Measurements from ENCODE around the gene ZNF496.

DNA sequence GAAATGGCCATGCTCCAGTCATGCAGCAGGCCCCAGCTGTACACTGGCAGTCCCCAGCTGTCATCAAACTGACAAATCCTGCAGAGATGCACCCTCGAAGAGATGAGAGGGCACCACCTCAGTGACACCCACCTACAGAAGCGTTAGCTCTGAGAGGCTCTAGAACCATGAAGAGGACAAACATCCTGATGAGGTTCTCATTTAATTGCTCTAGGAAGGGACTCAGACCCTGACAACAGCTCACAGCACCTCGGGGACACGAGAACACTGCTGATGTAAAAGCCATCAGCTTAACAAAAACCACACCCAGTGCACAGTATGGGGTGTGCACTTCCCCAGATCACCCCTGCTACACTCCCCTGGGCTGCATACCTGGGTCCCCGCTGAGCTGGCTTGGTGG, 3.4 kb downstream of the ZNF496 start:
- no peak for TF ChIP-seq POLR2A (IDR thresholded peaks at IDR 0.05; ENCODE audit: low read depth)
- TF ChIP-seq, protein P1, sequence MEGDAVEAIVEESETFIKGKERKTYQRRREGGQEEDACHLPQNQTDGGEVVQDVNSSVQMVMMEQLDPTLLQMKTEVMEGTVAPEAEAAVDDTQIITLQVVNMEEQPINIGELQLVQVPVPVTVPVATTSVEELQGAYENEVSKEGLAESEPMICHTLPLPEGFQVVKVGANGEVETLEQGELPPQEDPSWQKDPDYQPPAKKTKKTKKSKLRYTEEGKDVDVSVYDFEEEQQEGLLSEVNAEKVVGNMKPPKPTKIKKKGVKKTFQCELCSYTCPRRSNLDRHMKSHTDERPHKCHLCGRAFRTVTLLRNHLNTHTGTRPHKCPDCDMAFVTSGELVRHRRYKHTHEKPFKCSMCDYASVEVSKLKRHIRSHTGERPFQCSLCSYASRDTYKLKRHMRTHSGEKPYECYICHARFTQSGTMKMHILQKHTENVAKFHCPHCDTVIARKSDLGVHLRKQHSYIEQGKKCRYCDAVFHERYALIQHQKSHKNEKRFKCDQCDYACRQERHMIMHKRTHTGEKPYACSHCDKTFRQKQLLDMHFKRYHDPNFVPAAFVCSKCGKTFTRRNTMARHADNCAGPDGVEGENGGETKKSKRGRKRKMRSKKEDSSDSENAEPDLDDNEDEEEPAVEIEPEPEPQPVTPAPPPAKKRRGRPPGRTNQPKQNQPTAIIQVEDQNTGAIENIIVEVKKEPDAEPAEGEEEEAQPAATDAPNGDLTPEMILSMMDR (IDR thresholded peaks at IDR 0.05) = no peak
- TF ChIP-seq POLR2AphosphoS5 (IDR thresholded peaks at IDR 0.05) = no peak

Data from esophagus muscularis mucosa (tissue), 3 donors.